K562 (cell line): ENCODE results near the gene PSAP. TPM values are rescaled to one million over a fixed set of nuclear protein-coding genes. Genes with fewer than 3 reads are reported as not detected.

ENCODE experiments used
- BHLHE40 ChIP-seq: IDR thresholded peaks from 2 replicates; pipeline ENCODE4 v1.6.1; 2011; ENCODE audit warnings: low read length, improper control_type of control experiment
- CC2D1A ChIP-seq: fragments of 450-650 bp; IDR thresholded peaks from 2 replicates; pipeline ENCODE4 v1.6.1; 2017; ENCODE audit warnings: mild to moderate bottlenecking
- CHD1 ChIP-seq: fragments of 200-600 bp; sonication (generic); IDR thresholded peaks from one replicate; pipeline ENCODE4 v1.6.1; 2012; ENCODE audit warnings: mild to moderate bottlenecking, moderate library complexity, low read length, inconsistent platforms
- MYBL2 ChIP-seq, 2 experiments: fragments of 450-650 bp in 1 of 2; sonication (generic) in 1 of 2; formaldehyde crosslinking in 1 of 2; IDR thresholded peaks; 2 replicates each; pipeline versions ENCODE4 v1.6.1 to v1.8.1; 2017 to 2022; ENCODE audit warnings: borderline replicate concordance in 1 of 2, inconsistent platforms in 1 of 2, low read depth in 1 of 2, mild to moderate bottlenecking in 1 of 2, missing genetic modification reagents in 1 of 2, moderate library complexity in 1 of 2
- PCBP2 ChIP-seq: fragments of 200-400 bp; formaldehyde crosslinking; IDR thresholded peaks from 2 replicates; pipeline ENCODE4 v1.6.1; 2018; ENCODE audit warnings: low read length, low read depth, mild to moderate bottlenecking, moderate library complexity; ENCODE audit not compliant: poor library complexity, severe bottlenecking
- SRSF3 ChIP-seq: fragments of 200-400 bp; formaldehyde crosslinking; IDR thresholded peaks from 2 replicates; pipeline ENCODE4 v1.6.1; 2016; ENCODE audit warnings: mild to moderate bottlenecking, low read length, moderate library complexity; ENCODE audit not compliant: insufficient read depth
- STAT5A ChIP-seq: IDR thresholded peaks from 2 replicates; pipeline ENCODE4 v1.6.1; 2012; ENCODE audit warnings: low read length, inconsistent platforms, borderline replicate concordance
- TAF9B ChIP-seq: fragments of 450-650 bp; IDR thresholded peaks from 2 replicates; pipeline ENCODE4 v1.6.1; 2018; ENCODE audit warnings: mild to moderate bottlenecking; ENCODE audit not compliant: partially characterized antibody
- ZNF143 ChIP-seq: sonication (generic); formaldehyde crosslinking; IDR thresholded peaks from 2 replicates; pipeline ENCODE4 v1.9.0; 2022; ENCODE audit warnings: mild to moderate bottlenecking, missing genetic modification reagents
- ZNF408 ChIP-seq: fragments of 250-450 bp; sonication (Bioruptor Pico); IDR thresholded peaks from 2 replicates; pipeline ENCODE4 v1.4.0; 2020; ENCODE audit warnings: low read depth, mild to moderate bottlenecking, moderate library complexity
- ZNF695 ChIP-seq: fragments of 450-650 bp; formaldehyde crosslinking; IDR thresholded peaks from 2 replicates; pipeline ENCODE4 v1.4.0; 2020; ENCODE audit warnings: mild to moderate bottlenecking, moderate library complexity
- polyA plus RNA-seq, 8 experiments: library from polyadenylated mRNA; depleted of rRNA in 4 of 8; stranded (reverse) in 5 of 8; unstranded in 3 of 8; fragments of >200 nt; fragmentation: Nextera tagmentation in 2 of 8; fragmentation: Illumina TruSeq in 1 of 8; extraction: Ambion mirVana in 2 of 8; extraction: Trizol in 1 of 8; gene quantifications; 2 replicates each; pipeline versions ENCODE4 v1.2.1 to v1.2.3, GENCODE V29; 2011 to 2014; ENCODE audit warnings: inconsistent platforms in 1 of 8, missing spikeins in 1 of 8
- total RNA-seq, 7 experiments: library from RNA; depleted of rRNA in 6 of 7; stranded (reverse); fragments of >200 nt in 6 of 7; fragmentation: Illumina TruSeq in 2 of 7; extraction: Trizol in 2 of 7; gene quantifications; 2 replicates each; pipeline versions ENCODE4 v1.2.1 to v1.2.3, GENCODE V29; 2011 to 2021; ENCODE audit warnings: low replicate concordance in 1 of 7
- TF ChIP-seq, protein P1 (sequence below): sonication (generic); formaldehyde crosslinking; IDR thresholded peaks from 2 replicates; pipeline ENCODE4 v1.8.0; 2022; ENCODE audit warnings: mild to moderate bottlenecking, missing genetic modification reagents
- TF ChIP-seq, protein P2 (sequence below): fragments of 250-450 bp; sonication (Bioruptor Pico); IDR thresholded peaks from 2 replicates; pipeline ENCODE4 v1.6.1; 2021; ENCODE audit warnings: mild to moderate bottlenecking
- TF ChIP-seq, protein P3 (sequence below): sonication (generic); formaldehyde crosslinking; IDR thresholded peaks from 2 replicates; pipeline ENCODE4 v1.8.1; 2023; ENCODE audit warnings: mild to moderate bottlenecking, missing genetic modification reagents

Gene PSAP
- total and polyA plus RNA-seq, 9 of the 15 experiments (the other 6 are each of a cell fraction or from before 2014, with no cell fraction given) = 245 to 700 (median 429) TPM

DNA sequence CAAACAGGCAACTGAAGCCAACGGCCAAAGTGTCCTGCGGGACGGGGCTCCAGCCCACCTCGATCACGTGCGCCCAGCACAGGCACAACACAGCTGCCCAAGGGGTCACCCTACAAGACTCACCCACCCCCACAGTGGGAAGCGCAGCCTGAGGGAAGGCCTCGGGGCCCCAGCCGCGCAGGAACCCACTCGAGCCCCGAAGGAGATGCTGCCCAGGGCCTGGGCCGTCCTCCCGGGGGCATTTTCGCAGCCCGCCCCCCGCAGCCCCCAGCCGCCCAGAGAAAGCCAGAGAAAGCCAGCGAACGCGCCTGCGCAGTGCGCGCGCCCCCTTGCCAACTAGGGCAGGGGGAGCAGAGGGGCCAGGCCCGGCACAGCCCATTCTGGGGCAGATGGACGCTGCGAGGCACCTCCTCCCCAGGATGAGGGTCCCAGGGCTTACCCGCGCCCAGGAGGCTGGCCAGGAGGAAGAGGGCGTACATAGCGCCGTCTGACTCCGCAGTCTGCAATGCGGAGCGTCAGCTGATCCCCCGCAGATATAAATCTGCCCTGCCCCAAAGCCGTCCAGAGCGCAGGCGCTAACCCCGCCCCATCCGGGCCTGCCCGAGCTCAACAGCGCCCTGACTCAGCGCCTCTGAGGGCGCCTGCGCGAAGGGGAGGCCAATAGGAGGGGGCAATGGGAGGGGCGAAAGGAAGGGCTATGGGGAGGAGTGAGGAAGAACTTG, at the start of gene PSAP (continued):
- no peak for TF ChIP-seq CC2D1A
- TF ChIP-seq PCBP2 = no peak
- no peak; the same call in 1 of the 2 replicates for TF ChIP-seq STAT5A
- TF ChIP-seq ZNF695 (CRISPR knock-in tag) = no peak
- TF ChIP-seq MYBL2 (IDR thresholded peaks at IDR 0.05; ENCODE audit: low read depth) = no peak
- no peak for TF ChIP-seq MYBL2 (CRISPR knock-in tag; IDR thresholded peaks at IDR 0.05; ENCODE audit: borderline replicate concordance)
- TF ChIP-seq ZNF408 (CRISPR knock-in tag) = no peak
- TF ChIP-seq, protein P1, sequence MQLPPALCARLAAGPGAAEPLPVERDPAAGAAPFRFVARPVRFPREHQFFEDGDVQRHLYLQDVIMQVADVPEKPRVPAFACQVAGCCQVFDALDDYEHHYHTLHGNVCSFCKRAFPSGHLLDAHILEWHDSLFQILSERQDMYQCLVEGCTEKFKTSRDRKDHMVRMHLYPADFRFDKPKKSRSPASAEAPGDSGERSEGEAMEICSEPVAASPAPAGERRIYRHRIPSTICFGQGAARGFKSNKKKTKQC (CRISPR knock-in tag) = peak; percentile 6; the same call in 1 of the 2 replicates
- TF ChIP-seq TAF9B = peak; percentile 98
- peak; percentile 71; the same call in 1 of the 2 replicates for TF ChIP-seq SRSF3
- TF ChIP-seq BHLHE40 = peak; percentile 93
- TF ChIP-seq, protein P2, sequence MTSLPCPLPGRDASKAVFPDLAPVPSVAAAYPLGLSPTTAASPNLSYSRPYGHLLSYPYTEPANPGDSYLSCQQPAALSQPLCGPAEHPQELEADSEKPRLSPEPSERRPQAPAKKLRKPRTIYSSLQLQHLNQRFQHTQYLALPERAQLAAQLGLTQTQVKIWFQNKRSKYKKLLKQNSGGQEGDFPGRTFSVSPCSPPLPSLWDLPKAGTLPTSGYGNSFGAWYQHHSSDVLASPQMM (CRISPR knock-in tag) = no peak
- peak; percentile 82 for TF ChIP-seq CHD1
- TF ChIP-seq, protein P3, sequence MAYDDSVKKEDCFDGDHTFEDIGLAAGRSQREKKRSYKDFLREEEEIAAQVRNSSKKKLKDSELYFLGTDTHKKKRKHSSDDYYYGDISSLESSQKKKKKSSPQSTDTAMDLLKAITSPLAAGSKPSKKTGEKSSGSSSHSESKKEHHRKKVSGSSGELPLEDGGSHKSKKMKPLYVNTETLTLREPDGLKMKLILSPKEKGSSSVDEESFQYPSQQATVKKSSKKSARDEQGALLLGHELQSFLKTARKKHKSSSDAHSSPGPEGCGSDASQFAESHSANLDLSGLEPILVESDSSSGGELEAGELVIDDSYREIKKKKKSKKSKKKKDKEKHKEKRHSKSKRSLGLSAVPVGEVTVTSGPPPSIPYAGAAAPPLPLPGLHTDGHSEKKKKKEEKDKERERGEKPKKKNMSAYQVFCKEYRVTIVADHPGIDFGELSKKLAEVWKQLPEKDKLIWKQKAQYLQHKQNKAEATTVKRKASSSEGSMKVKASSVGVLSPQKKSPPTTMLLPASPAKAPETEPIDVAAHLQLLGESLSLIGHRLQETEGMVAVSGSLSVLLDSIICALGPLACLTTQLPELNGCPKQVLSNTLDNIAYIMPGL (CRISPR knock-in tag) = no peak; the same call in 1 of the 2 replicates
- peak; percentile 37 for TF ChIP-seq ZNF143 (CRISPR knock-in tag)
